SK-N-MC (cell line): ENCODE results near the gene DPEP3.

Experiments
- EZH2 ChIP-seq: fragments of 200-600 bp; sonication (generic); IDR thresholded peaks from one replicate; pipeline ENCODE4 v1.6.1; 2017; ENCODE audit warnings: antibody characterized with exemption
- POLR2AphosphoS5 ChIP-seq: IDR thresholded peaks from 2 replicates; pipeline ENCODE4 v1.6.1; 2012; ENCODE audit warnings: mild to moderate bottlenecking, low read depth, low read length, borderline replicate concordance

GRCh38 chr16:67962135-67962534, 18.2 kb downstream of the DPEP3 start:
- no peak for TF ChIP-seq EZH2
- no peak for TF ChIP-seq POLR2AphosphoS5
